ENCODE data around the gene C21orf91.

DNA sequence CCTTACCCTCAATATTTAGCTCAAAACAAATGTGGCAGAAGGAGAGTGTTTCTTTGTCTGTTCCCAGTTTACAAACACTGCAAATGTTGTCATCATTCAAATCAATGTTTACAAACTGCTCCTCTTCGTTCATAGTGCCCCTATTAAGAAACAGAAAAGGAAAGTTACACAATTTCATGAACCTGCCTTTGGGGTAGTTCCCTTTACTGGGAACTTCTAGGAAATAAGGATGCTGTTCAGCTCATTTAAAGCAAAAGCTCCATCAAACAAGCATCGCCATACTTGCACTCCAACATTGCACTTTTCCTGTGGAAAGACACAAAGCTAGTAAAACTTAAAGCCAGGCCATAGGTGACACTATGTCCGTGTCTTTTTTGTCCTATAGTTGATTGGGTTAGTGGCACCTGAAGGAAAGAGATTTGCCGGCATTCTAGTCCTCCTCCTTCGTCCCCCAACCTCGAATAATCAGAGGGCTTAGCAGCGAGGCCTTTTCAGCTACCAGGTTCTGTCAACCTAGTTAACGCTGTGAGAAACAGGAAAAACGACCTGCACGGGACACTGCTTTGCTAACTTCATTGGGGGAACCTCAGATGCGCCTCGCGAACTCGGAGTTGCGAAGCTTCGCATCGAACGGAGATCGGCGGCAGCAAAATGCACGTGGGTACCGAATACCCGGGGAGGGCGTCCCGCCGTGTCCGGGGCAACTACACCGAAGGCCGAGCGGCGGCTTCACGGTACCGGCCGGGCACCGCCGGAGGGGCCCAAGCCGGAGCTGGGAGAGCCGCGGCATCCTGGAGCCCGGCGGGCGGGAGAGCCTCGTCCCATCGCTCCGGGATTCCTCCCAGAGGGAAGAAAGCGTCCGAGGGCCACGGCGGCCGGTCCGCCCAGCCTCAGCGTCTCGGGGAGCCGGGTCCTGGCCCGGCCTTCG is 706 bp downstream of the C21orf91 start:
- no peak for TF ChIP-seq SNAI2 (CRISPR knock-in tag; IDR thresholded peaks at IDR 0.05)
- TF ChIP-seq OSR1 (CRISPR knock-in tag; IDR thresholded peaks at IDR 0.05), result no peak
- TF ChIP-seq ISL1 (CRISPR knock-in tag; IDR thresholded peaks at IDR 0.05), result no peak
- TF ChIP-seq, protein P1, sequence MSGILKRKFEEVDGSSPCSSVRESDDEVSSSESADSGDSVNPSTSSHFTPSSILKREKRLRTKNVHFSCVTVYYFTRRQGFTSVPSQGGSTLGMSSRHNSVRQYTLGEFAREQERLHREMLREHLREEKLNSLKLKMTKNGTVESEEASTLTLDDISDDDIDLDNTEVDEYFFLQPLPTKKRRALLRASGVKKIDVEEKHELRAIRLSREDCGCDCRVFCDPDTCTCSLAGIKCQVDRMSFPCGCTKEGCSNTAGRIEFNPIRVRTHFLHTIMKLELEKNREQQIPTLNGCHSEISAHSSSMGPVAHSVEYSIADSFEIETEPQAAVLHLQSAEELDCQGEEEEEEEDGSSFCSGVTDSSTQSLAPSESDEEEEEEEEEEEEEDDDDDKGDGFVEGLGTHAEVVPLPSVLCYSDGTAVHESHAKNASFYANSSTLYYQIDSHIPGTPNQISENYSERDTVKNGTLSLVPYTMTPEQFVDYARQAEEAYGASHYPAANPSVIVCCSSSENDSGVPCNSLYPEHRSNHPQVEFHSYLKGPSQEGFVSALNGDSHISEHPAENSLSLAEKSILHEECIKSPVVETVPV (CRISPR knock-in tag; IDR thresholded peaks at IDR 0.05), result no peak
- TF ChIP-seq, protein P2, sequence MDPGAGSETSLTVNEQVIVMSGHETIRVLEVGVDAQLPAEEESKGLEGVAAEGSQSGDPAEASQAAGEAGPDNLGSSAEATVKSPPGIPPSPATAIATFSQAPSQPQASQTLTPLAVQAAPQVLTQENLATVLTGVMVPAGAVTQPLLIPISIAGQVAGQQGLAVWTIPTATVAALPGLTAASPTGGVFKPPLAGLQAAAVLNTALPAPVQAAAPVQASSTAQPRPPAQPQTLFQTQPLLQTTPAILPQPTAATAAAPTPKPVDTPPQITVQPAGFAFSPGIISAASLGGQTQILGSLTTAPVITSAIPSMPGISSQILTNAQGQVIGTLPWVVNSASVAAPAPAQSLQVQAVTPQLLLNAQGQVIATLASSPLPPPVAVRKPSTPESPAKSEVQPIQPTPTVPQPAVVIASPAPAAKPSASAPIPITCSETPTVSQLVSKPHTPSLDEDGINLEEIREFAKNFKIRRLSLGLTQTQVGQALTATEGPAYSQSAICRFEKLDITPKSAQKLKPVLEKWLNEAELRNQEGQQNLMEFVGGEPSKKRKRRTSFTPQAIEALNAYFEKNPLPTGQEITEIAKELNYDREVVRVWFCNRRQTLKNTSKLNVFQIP (CRISPR knock-in tag; IDR thresholded peaks at IDR 0.05; ENCODE audit: borderline replicate concordance, low read depth), result no peak
- TF ChIP-seq, protein P3, sequence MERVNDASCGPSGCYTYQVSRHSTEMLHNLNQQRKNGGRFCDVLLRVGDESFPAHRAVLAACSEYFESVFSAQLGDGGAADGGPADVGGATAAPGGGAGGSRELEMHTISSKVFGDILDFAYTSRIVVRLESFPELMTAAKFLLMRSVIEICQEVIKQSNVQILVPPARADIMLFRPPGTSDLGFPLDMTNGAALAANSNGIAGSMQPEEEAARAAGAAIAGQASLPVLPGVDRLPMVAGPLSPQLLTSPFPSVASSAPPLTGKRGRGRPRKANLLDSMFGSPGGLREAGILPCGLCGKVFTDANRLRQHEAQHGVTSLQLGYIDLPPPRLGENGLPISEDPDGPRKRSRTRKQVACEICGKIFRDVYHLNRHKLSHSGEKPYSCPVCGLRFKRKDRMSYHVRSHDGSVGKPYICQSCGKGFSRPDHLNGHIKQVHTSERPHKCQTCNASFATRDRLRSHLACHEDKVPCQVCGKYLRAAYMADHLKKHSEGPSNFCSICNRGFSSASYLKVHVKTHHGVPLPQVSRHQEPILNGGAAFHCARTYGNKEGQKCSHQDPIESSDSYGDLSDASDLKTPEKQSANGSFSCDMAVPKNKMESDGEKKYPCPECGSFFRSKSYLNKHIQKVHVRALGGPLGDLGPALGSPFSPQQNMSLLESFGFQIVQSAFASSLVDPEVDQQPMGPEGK (CRISPR knock-in tag; IDR thresholded peaks at IDR 0.05; ENCODE audit: borderline replicate concordance), result no peak
- no peak for TF ChIP-seq ZNF565 (CRISPR knock-in tag; conservative IDR thresholded peaks at IDR 0.05; ENCODE audit: low read depth)
- TF ChIP-seq TCF4 (CRISPR knock-in tag; IDR thresholded peaks at IDR 0.05; ENCODE audit: borderline replicate concordance), result no peak
- TF ChIP-seq CSDC2 (CRISPR knock-in tag; IDR thresholded peaks at IDR 0.05), result no peak
- TF ChIP-seq, protein P4, sequence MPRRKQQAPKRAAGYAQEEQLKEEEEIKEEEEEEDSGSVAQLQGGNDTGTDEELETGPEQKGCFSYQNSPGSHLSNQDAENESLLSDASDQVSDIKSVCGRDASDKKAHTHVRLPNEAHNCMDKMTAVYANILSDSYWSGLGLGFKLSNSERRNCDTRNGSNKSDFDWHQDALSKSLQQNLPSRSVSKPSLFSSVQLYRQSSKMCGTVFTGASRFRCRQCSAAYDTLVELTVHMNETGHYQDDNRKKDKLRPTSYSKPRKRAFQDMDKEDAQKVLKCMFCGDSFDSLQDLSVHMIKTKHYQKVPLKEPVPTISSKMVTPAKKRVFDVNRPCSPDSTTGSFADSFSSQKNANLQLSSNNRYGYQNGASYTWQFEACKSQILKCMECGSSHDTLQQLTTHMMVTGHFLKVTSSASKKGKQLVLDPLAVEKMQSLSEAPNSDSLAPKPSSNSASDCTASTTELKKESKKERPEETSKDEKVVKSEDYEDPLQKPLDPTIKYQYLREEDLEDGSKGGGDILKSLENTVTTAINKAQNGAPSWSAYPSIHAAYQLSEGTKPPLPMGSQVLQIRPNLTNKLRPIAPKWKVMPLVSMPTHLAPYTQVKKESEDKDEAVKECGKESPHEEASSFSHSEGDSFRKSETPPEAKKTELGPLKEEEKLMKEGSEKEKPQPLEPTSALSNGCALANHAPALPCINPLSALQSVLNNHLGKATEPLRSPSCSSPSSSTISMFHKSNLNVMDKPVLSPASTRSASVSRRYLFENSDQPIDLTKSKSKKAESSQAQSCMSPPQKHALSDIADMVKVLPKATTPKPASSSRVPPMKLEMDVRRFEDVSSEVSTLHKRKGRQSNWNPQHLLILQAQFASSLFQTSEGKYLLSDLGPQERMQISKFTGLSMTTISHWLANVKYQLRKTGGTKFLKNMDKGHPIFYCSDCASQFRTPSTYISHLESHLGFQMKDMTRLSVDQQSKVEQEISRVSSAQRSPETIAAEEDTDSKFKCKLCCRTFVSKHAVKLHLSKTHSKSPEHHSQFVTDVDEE (CRISPR knock-in tag; IDR thresholded peaks at IDR 0.05), result no peak
- TF ChIP-seq RARB (CRISPR knock-in tag; IDR thresholded peaks at IDR 0.05), result no peak
- no peak for TF ChIP-seq TOX (CRISPR knock-in tag; IDR thresholded peaks at IDR 0.05; ENCODE audit: borderline replicate concordance)

Measured in SK-N-SH treated with all-trans-retinoic acid at 6 μM for 48 hours (cell line).